Putamen (tissue), 1 donor: ENCODE measurements around the gene MORN5.

ENCODE experiments used
- DNase-seq: peaks from one replicate; pipeline ENCODE4 v3.0.0-alpha.2; 2016; ENCODE audit warnings: low spot score

Gene MORN5

DNA sequence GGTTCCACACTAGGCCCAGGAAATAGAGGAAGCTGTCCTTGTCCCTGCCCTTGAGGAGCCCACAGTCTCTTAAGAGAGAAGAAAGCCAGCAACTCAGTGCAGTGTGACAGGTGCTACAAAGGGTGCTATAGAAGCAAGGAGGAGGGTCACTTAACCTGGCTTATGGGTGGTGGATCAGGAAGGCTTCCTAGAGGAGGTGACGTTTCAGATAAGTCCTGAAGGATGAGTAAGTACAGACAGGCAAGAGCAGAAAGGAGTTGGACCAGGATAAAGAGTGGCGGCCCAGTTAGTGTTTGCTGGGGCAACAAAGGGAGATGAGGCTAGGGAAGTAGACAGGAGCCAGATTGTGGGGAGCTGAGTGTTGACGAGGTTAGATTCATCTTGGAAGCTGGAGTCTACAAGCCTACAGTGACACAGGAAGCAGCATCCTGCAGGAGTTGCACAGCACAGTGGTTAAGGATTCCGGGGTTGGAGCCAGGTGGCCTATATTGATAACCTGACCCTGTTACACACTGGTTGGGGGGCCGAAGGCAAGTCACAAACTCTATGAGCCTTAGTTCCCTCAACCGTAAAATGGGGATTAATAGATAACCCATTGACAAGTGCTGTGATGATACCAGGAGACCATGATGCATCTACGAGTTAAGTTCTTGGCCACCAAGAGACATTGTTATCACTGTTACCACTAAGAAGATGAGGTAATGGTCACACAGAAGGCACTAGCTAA is 74.5 kb downstream of the MORN5 start:
- no peak for DNase-seq

DNA sequence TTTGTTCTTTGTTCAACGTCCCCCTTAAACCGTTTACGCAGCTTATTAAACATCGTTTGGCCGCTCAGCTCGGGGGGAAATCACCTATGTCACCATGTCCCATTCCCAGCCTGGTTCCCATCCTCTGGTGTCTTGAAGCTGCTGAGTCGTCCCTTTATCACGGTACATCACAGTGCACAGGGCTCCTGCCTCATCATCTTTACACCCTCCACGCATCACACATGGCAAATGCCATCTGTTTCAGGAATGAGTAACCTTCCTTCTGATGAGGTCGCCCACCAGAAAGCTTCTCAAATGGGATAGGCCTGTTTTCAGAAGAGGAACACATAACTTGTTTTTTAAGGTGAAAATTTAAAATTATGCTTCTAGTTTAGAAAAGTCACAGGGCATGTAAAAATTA is 77.0 kb downstream of the MORN5 start:
- DNase-seq = no peak

GRCh38 chr9:122239722-122240121 is 80.0 kb downstream of the MORN5 start:
- no peak for DNase-seq

DNA sequence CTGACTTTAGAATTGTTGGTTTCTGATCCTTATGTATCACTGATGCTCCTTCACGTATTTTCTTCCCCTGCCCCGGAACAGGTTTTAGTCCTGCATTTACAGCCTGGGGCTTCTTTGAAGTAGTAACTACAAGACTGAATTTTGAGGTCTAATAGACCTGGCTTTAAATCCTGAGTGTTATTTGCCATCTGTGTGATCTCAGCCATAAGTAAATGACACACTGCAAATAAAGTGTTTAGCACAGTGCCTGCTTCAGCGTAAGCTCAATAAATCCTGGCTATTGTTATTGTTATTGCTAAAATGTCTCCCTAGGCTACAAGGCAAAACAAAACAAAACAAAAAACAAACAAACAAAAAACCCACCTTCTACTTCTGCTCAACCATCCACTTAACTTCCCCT is 84.6 kb downstream of the MORN5 start:
- no peak for DNase-seq

DNA sequence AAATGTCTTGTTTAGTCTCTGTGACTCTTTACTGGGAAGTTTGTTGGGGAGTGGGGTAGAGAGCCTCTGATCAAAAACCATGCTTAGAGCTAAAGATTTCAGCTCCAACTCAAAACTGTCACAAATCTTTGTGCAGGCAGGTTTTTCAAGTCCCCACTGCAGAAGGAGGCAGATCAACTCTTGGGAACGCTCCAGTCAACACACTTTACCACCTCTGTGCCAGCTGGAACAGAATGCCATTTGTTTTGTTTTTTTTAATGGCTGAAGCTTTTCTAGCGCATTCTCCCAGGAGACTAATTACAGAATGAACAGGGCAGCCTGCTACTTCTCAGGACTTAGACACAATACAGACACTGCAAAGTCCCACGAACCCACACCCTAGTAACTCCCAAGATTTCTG is 87.0 kb downstream of the MORN5 start:
- DNase-seq = no peak

DNA sequence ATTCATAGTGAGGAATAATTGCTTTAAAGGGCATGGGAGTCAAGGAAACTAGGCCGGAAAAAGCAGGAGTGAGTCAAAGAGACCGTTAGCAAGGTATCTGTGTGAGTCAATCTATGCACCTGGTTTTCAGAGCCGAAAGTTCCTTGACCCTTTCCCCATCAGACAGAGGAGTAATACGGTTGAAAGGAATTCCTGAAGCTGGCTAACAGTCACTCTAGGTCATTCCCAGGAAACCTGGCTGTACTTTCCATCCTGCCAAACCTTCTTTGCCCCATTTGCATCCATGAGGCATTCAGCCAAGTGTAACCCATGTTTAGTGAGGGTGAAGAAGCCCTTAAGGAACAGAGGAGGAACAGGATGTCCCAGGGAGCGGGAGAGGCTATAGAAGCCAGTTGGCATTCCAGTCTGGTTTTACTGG is 88.7 kb downstream of the MORN5 start:
- DNase-seq = no peak
